CD14-positive monocyte (primary cell): ENCODE data around the gene PNRC1. TPM values are rescaled to one million over a fixed set of nuclear protein-coding genes. Genes with fewer than 3 reads are reported as not detected.

Experiments used
- DNase-seq, 3 donors: peaks; one replicate each; pipeline ENCODE4 v3.0.0-alpha.2; 2011 to 2022
- H2AFZ ChIP-seq: 2 replicates; pipeline ENCODE4 v1.6.0; 2012; ENCODE audit warnings: mild to moderate bottlenecking, low read depth, low read length, inconsistent platforms; ENCODE audit not compliant: insufficient read depth, poor library complexity, severe bottlenecking
- H3K27ac ChIP-seq, 2 donors: 1 replicate in 1 of 2; 2 replicates in 1 of 2; pipeline ENCODE4 v1.5.1; 2012 to 2013; ENCODE audit warnings: low read length in 2 of 2, control low read depth in 1 of 2, inconsistent platforms in 1 of 2, low read depth in 1 of 2, mild to moderate bottlenecking in 1 of 2
- H3K27me3 ChIP-seq, 2 donors: one replicate each; pipeline versions ENCODE4 v1.6.0 to v1.6.1; 2011 to 2013; ENCODE audit warnings: low read length in 2 of 2; ENCODE audit not compliant: control insufficient read depth in 2 of 2, insufficient read depth in 2 of 2
- H3K36me3 ChIP-seq, 2 donors: replicated peaks in 1 of 2; 1 replicate in 1 of 2; 2 replicates in 1 of 2; pipeline versions ENCODE4 v1.5.1 to v1.6.1; 2012 to 2013; ENCODE audit warnings: low read length in 2 of 2, control low read depth in 1 of 2, inconsistent platforms in 1 of 2, mild to moderate bottlenecking in 1 of 2; ENCODE audit not compliant: insufficient read depth in 2 of 2, control insufficient read depth in 1 of 2
- H3K4me1 ChIP-seq, 2 donors: 1 replicate in 1 of 2; 2 replicates in 1 of 2; pipeline versions ENCODE4 v1.5.1 to v1.6.1; 2012 to 2013; ENCODE audit warnings: low read length in 2 of 2, control low read depth in 1 of 2, inconsistent platforms in 1 of 2, mild to moderate bottlenecking in 1 of 2, moderate library complexity in 1 of 2; ENCODE audit not compliant: insufficient read depth in 2 of 2, control insufficient read depth in 1 of 2
- H3K4me2 ChIP-seq: replicated peaks from 2 replicates; pipeline ENCODE3; 2012; ENCODE audit warnings: low read length, moderate library complexity, mild to moderate bottlenecking; ENCODE audit not compliant: poor library complexity, severe bottlenecking; ENCODE audit errors: extremely low read depth
- H3K4me3 ChIP-seq, 3 experiments: fragments of 200-600 bp in 1 of 3; sonication (generic) in 1 of 3; replicated peaks in 1 of 3; 1 replicate in 2 of 3; 2 replicates in 1 of 3; pipeline ENCODE4 v1.5.1; 2011 to 2013; ENCODE audit warnings: low read length in 3 of 3, mild to moderate bottlenecking in 3 of 3, control low read depth in 2 of 3, low read depth in 2 of 3, inconsistent platforms in 1 of 3, moderate library complexity in 1 of 3
- H3K79me2 ChIP-seq: 2 replicates; pipeline ENCODE4 v1.6.0; 2012; ENCODE audit warnings: mild to moderate bottlenecking, control low read depth, inconsistent platforms, low read length, moderate library complexity; ENCODE audit not compliant: insufficient read depth
- H3K9ac ChIP-seq: 2 replicates; pipeline ENCODE4 v1.6.0; 2017; ENCODE audit warnings: low read length, mild to moderate bottlenecking; ENCODE audit not compliant: insufficient read depth, poor library complexity, severe bottlenecking
- H3K9me3 ChIP-seq, 2 donors: replicated peaks in 1 of 2; 1 replicate in 1 of 2; 2 replicates in 1 of 2; pipeline versions ENCODE4 v1.5.1 to v1.6.1; 2012 to 2013; ENCODE audit warnings: low read length in 2 of 2, control low read depth in 1 of 2; ENCODE audit not compliant: control insufficient read depth in 1 of 2, insufficient read depth in 1 of 2
- H4K20me1 ChIP-seq: 2 replicates; pipeline ENCODE4 v1.6.0; 2012; ENCODE audit warnings: mild to moderate bottlenecking, low read length, control low read depth, moderate library complexity; ENCODE audit not compliant: insufficient read depth
- H3K27ac Mint-ChIP-seq, 7 donors: one replicate each; pipeline ENCODE4 v1.8.0; 2020; ENCODE audit warnings: mild to moderate bottlenecking in 7 of 7, mixed read lengths in 7 of 7, moderate library complexity in 6 of 7, inconsistent platforms in 2 of 7
- H3K27me3 Mint-ChIP-seq, 3 donors: one replicate each; pipeline ENCODE4 v1.8.0; 2021 to 2022; ENCODE audit warnings: low read depth in 3 of 3, mild to moderate bottlenecking in 3 of 3, mixed read lengths in 3 of 3, moderate library complexity in 3 of 3, inconsistent platforms in 1 of 3
- H3K36me3 Mint-ChIP-seq, 2 donors: one replicate each; pipeline ENCODE4 v1.8.0; 2020; ENCODE audit warnings: mixed read lengths in 2 of 2, inconsistent platforms in 1 of 2, mild to moderate bottlenecking in 1 of 2
- H3K4me1 Mint-ChIP-seq: one replicate; pipeline ENCODE4 v1.8.0; 2020; ENCODE audit warnings: mild to moderate bottlenecking, mixed read lengths
- H3K4me3 Mint-ChIP-seq, 2 donors: one replicate each; pipeline ENCODE4 v1.8.0; 2020; ENCODE audit warnings: mild to moderate bottlenecking in 2 of 2, mixed read lengths in 2 of 2, moderate library complexity in 1 of 2
- H3K9me3 Mint-ChIP-seq, 7 donors: one replicate each; pipeline ENCODE4 v1.8.0; 2020 to 2022; ENCODE audit warnings: mixed read lengths in 7 of 7, mild to moderate bottlenecking in 6 of 7, moderate library complexity in 6 of 7, inconsistent platforms in 2 of 7
- CTCF ChIP-seq: fragments of 200-600 bp; IDR thresholded peaks from one replicate; pipeline ENCODE4 v1.8.0; 2022; ENCODE audit warnings: antibody characterized with exemption, mild to moderate bottlenecking
- WGBS: methylation state at CpG from one replicate; pipeline ENCODE4 v1.1.5; 2013; ENCODE audit warnings: missing lambda C conversion rate; ENCODE audit not compliant: insufficient coverage; 5-methylcytosine and 5-hydroxymethylcytosine counted together
- intact Hi-C, 2 donors: fragments of 100-400 bp; cut with micrococcal nuclease; formaldehyde crosslinking; loops; one replicate each; pipeline versions ENCODE4 v1.15.0 to v1.15.1; 2023
- polyA plus RNA-seq, 3 donors: library from polyadenylated mRNA; depleted of rRNA in 1 of 3; unstranded in 2 of 3; stranded (reverse) in 1 of 3; fragments of 300-500 nt in 2 of 3; fragments of >200 nt in 1 of 3; fragmentation: Illumina TruSeq in 2 of 3; gene quantifications; 1 replicate in 2 of 3; 2 replicates in 1 of 3; pipeline ENCODE4 v1.2.3, GENCODE V29; 2012 to 2021

PNRC1 gene
- polyA plus RNA-seq, 3 donors, result 102 to 398 (median 348) TPM

GRCh38 chr6:89131599-89131998 lies 51.0 kb downstream of the PNRC1 start:
- H3K27ac Mint-ChIP-seq, result peak overlapping the region in 4 of 7 donors; percentile 35 to 60 (median 38)
- peaks cover 14 to 23% (median 21%) of the 10 kb centered on the region in 7 donors for H3K9me3 Mint-ChIP-seq

DNA sequence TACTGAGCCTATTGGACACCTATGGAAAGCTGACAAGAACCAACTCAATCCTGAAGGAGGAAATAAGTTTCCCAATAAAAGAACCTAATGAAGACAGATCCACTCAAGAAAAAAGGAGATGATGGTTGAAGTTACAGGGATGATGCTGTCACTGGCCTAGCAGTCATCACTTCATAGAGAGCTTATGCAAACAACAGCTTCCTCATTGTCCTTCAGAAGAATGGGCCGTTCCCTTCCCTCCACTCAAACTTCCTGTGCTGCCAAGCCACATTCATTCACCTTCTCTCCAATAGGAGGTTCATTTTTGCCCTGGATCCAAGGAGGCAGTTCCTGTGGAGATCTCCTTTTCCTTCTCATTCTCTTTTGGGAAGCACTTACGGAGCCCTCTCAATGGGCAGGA lies 51.5 kb downstream of the PNRC1 start:
- Mint-ChIP-seq H3K27me3 (no peaks in the 10 kb centered on the region), H3K27ac (peak overlapping the region in 4 of 7 donors; percentile 35 to 60 (median 38)), H3K4me3 (no peak overlapping the region), H3K9me3 (peaks cover 13 to 21% (median 18%) of the 10 kb centered on the region in 7 donors), H3K36me3 (peaks cover 0 to 5% of the 10 kb centered on the region in 2 donors), H3K4me1 (peaks cover 19% of the 10 kb centered on the region)
- peak in 2 of 3 donors; percentile 28 to 31 for DNase-seq
- peak overlapping the region in 1 of 2 donors; percentile 28 for H3K27ac ChIP-seq
- WGBS, result 0% methylated on average over 1 of the region's 2 CpGs
- no peaks in the 10 kb centered on the region for H3K27me3 ChIP-seq
- peaks cover 0 to 10% of the 10 kb centered on the region in 2 donors for H3K4me1 ChIP-seq
- H3K9me3 ChIP-seq, result peaks cover 16 to 18% of the 10 kb centered on the region in 2 donors
- H3K9ac ChIP-seq, result no peak overlapping the region
- H2AFZ ChIP-seq, result no peak overlapping the region
- no peak for TF ChIP-seq CTCF
- H3K4me3 ChIP-seq, result no peak overlapping the region
- H4K20me1 ChIP-seq, result no peaks in the 10 kb centered on the region
- intact Hi-C loops, result no loop called here
- no peaks in the 10 kb centered on the region for H3K36me3 ChIP-seq
- no peak overlapping the region for H3K4me2 ChIP-seq
- no peaks in the 10 kb centered on the region for H3K79me2 ChIP-seq

More at GRCh38 chr6:89131599-89131998, 51.0 kb downstream of the PNRC1 start:
- Histone ChIP-seq H3K4me1 (peaks cover 0 to 10% of the 10 kb centered on the region in 2 donors), H3K4me2 (no peak overlapping the region), H3K36me3 (no peaks in the 10 kb centered on the region), H3K4me3 (no peak overlapping the region), H3K79me2 (no peaks in the 10 kb centered on the region), H3K27me3 (no peaks in the 10 kb centered on the region), H4K20me1 (no peaks in the 10 kb centered on the region), H2AFZ (no peak overlapping the region), H3K9me3 (peaks cover 16 to 19% of the 10 kb centered on the region in 2 donors), H3K9ac (no peak overlapping the region), H3K27ac (peak overlapping the region in 1 of 2 donors; percentile 28)
- H3K4me3 Mint-ChIP-seq, result no peak overlapping the region
- no peak for DNase-seq
- TF ChIP-seq CTCF, result no peak
- WGBS, result 83% methylated on average over 3 of the region's 3 CpGs
- peaks cover 19% of the 10 kb centered on the region for H3K4me1 Mint-ChIP-seq
- peaks cover 0 to 5% of the 10 kb centered on the region in 2 donors for H3K36me3 Mint-ChIP-seq
- no peaks in the 10 kb centered on the region for H3K27me3 Mint-ChIP-seq
- intact Hi-C loops, result no loop called here
